GM06990 (cell line): ENCODE measurements around the gene RHBDD1.

Source experiments
- DNase-seq: peaks from one replicate; pipeline ENCODE4 v3.0.0-alpha.2; 2011; ENCODE audit not compliant: insufficient read length; ENCODE audit errors: extremely low read depth
- H3K27me3 ChIP-seq: replicated peaks from 2 replicates; pipeline ENCODE4 v1.6.0; 2011; ENCODE audit warnings: low read length; ENCODE audit not compliant: control insufficient read depth, insufficient read depth
- H3K36me3 ChIP-seq: 2 replicates; pipeline ENCODE4 v1.5.1; 2011; ENCODE audit warnings: low read length; ENCODE audit not compliant: control insufficient read depth, insufficient read depth
- H3K4me3 ChIP-seq: replicated peaks from 2 replicates; pipeline ENCODE4 v1.5.1; 2011; ENCODE audit warnings: low read depth, mild to moderate bottlenecking, control low read depth, low read length
- CTCF ChIP-seq: IDR thresholded peaks from 2 replicates; pipeline ENCODE4 v1.5.1; 2011; ENCODE audit warnings: low read length, control low read depth, mild to moderate bottlenecking, inconsistent platforms; ENCODE audit not compliant: insufficient read depth, poor library complexity, severe bottlenecking

Gene RHBDD1

GRCh38 chr2:226868331-226869162, 32.7 kb downstream of the RHBDD1 start:
- TF ChIP-seq CTCF: no peak
- H3K27me3 ChIP-seq: no peaks in the 10 kb centered on the region
- H3K4me3 ChIP-seq: no peak overlapping the region
- H3K36me3 ChIP-seq: peaks cover 3% of the 10 kb centered on the region
- no peak for DNase-seq

- no peak overlapping the region for H3K4me3 ChIP-seq
- H3K36me3 ChIP-seq: peaks cover 4% of the 10 kb centered on the region
- no peak for TF ChIP-seq CTCF
- no peak for DNase-seq
- H3K27me3 ChIP-seq: no peaks in the 10 kb centered on the region
These were observed 33.5 kb downstream of the RHBDD1 start for GRCh38 chr2:226869371-226869770.

- peak; percentile 16 for DNase-seq
- Histone ChIP-seq H3K27me3 (no peaks in the 10 kb centered on the region), H3K4me3 (no peak overlapping the region), H3K36me3 (peaks cover 2% of the 10 kb centered on the region)
- no peak for TF ChIP-seq CTCF
These were observed 37.3 kb downstream of the RHBDD1 start for GRCh38 chr2:226873051-226873620.

- H3K36me3 ChIP-seq: peaks cover 3% of the 10 kb centered on the region
- DNase-seq: no peak
- no peak overlapping the region for H3K4me3 ChIP-seq
- no peak for TF ChIP-seq CTCF
- H3K27me3 ChIP-seq: no peaks in the 10 kb centered on the region
These were observed 38.0 kb downstream of the RHBDD1 start for GRCh38 chr2:226873826-226874225.

GRCh38 chr2:226874749-226875148, 38.9 kb downstream of the RHBDD1 start:
- no peak for DNase-seq
- Histone ChIP-seq H3K36me3 (peaks cover 3% of the 10 kb centered on the region), H3K4me3 (no peak overlapping the region), H3K27me3 (no peaks in the 10 kb centered on the region)
- TF ChIP-seq CTCF: no peak
